Suprapubic skin (tissue), 4 donors: Measurements from ENCODE around the gene KIF5C. TPM values are rescaled to one million over a fixed set of nuclear protein-coding genes. Genes with fewer than 3 reads are reported as not detected.

Source experiments
- DNase-seq, 2 donors: peaks; one replicate each; pipeline ENCODE4 v3.0.0-alpha.2; 2019; ENCODE audit warnings: low spot score in 2 of 2
- H3K27ac ChIP-seq: fragments of 200-600 bp; sonication (generic); one replicate; pipeline ENCODE4 v1.5.1; 2019
- H3K27me3 ChIP-seq: fragments of 200-600 bp; sonication (generic); one replicate; pipeline ENCODE4 v1.5.1; 2019
- H3K36me3 ChIP-seq: fragments of 200-600 bp; sonication (generic); one replicate; pipeline ENCODE4 v1.5.1; 2019
- H3K4me1 ChIP-seq: fragments of 200-600 bp; sonication (generic); one replicate; pipeline ENCODE4 v1.5.1; 2019
- H3K4me3 ChIP-seq: fragments of 200-600 bp; sonication (generic); one replicate; pipeline ENCODE4 v1.5.1; 2019; ENCODE audit warnings: mild to moderate bottlenecking
- H3K9me3 ChIP-seq: fragments of 200-600 bp; sonication (generic); one replicate; pipeline ENCODE4 v1.5.1; 2019
- EP300 ChIP-seq: sonication (generic); formaldehyde crosslinking; IDR thresholded peaks from one replicate; pipeline ENCODE4 v1.6.1; 2017; ENCODE audit warnings: antibody characterized with exemption
- POLR2A ChIP-seq, 2 donors: fragments of 450-650 bp; IDR thresholded peaks; one replicate each; pipeline ENCODE4 v1.6.1; 2017; ENCODE audit warnings: antibody characterized with exemption in 2 of 2, mild to moderate bottlenecking in 2 of 2, moderate library complexity in 2 of 2
- POLR2AphosphoS5 ChIP-seq, 3 donors: sonication (generic); formaldehyde crosslinking; IDR thresholded peaks; one replicate each; pipeline ENCODE4 v1.6.1; 2017; ENCODE audit warnings: antibody characterized with exemption in 3 of 3
- WGBS: methylation state at CpG from one replicate; pipeline ENCODE4 v1.1.5; 2018; 5-methylcytosine and 5-hydroxymethylcytosine counted together
- total RNA-seq, 4 donors: library from RNA; depleted of rRNA; stranded (reverse); fragments of >200 nt; gene quantifications; one replicate each; pipeline ENCODE4 v1.1.0, GENCODE V29; 2016
- TF ChIP-seq, protein P1 (sequence below), 2 donors: fragments of 200-600 bp in 1 of 2; fragments of 450-650 bp in 1 of 2; sonication (generic) in 1 of 2; IDR thresholded peaks; one replicate each; pipeline ENCODE4 v1.5.1; 2016 to 2019; ENCODE audit warnings: antibody characterized with exemption in 2 of 2, mild to moderate bottlenecking in 1 of 2, moderate library complexity in 1 of 2

The KIF5C gene
- total RNA-seq, 4 donors from 2014 or later = 0.30 to 3.2 (median 1.5) TPM

DNA sequence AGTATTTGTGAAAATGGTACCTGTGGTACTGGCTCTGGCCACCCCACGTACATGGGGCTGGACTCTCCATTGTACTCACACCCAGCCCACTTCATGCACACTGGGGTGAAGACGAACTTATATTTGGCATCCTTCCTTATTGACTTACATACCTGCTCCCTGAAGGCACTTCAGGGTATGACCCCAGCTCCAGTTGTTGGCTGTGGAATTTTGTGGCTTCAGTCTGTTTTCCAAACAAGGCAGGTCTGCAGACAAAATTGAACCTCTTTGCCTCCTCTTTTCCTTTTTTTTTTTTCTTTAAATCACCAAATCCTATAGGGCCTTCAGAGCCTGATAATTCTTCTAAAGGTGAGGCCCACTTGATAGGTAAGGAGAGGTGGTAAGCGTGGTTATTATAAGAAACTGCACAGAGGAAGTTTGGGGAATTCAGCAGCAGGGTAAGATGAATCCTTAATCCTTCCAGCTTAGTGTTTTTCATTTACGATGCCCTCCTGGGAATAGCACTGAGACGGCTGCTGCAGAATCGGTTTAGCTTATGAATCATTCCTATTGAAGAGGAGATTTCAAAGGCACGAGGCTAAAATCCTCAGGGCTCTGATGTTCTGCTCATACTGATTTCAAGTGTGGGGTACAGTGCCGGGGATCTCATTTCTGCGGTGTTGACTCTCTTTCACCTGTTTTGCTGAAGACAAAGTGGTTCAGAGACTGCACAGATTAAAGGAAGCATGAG lies 55.2 kb downstream of the KIF5C start:
- WGBS = 60% methylated on average over 9 of the region's 9 CpGs
- H3K4me1 ChIP-seq = no peaks in the 10 kb centered on the region

DNA sequence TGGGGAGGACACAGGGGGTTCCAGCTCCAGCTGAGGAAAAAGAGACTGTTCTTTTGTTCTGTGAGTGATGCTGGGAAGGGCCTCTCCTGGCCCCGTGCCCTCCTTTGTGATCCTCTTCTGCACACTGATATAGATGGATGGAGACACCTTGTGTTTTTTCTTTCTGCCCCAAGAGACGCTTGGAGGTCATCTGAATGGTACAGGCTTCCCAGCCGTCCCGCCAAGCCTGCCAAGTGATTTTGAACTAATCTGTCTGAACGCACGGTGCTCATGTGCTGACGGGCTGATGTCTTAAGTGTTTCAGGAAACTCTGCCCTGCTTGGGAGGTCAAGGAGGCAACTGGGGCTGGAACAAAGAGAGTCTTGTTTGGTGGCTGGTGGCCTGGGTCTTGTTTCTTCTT lies 57.5 kb downstream of the KIF5C start:
- Histone ChIP-seq H3K9me3 (no peaks in the 10 kb centered on the region), H3K4me3 (no peak overlapping the region), H3K36me3 (no peaks in the 10 kb centered on the region), H3K27me3 (peaks cover 3% of the 10 kb centered on the region), H3K27ac (no peak overlapping the region), H3K4me1 (no peaks in the 10 kb centered on the region)
- WGBS = 78% methylated on average over 7 of the region's 7 CpGs
- TF ChIP-seq, protein P1, sequence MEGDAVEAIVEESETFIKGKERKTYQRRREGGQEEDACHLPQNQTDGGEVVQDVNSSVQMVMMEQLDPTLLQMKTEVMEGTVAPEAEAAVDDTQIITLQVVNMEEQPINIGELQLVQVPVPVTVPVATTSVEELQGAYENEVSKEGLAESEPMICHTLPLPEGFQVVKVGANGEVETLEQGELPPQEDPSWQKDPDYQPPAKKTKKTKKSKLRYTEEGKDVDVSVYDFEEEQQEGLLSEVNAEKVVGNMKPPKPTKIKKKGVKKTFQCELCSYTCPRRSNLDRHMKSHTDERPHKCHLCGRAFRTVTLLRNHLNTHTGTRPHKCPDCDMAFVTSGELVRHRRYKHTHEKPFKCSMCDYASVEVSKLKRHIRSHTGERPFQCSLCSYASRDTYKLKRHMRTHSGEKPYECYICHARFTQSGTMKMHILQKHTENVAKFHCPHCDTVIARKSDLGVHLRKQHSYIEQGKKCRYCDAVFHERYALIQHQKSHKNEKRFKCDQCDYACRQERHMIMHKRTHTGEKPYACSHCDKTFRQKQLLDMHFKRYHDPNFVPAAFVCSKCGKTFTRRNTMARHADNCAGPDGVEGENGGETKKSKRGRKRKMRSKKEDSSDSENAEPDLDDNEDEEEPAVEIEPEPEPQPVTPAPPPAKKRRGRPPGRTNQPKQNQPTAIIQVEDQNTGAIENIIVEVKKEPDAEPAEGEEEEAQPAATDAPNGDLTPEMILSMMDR (IDR thresholded peaks at IDR 0.05) = no peak
- TF ChIP-seq POLR2A (IDR thresholded peaks at IDR 0.05) (no peak), POLR2AphosphoS5 (IDR thresholded peaks at IDR 0.05) (no peak), EP300 (no peak)
- no peak for DNase-seq

More for the DNA sequence above, 55.2 kb downstream of the KIF5C start:
- no peak overlapping the region for H3K27ac ChIP-seq
- peaks cover 3% of the 10 kb centered on the region for H3K27me3 ChIP-seq
- no peak for DNase-seq
- no peak for TF ChIP-seq EP300
- no peak for TF ChIP-seq POLR2AphosphoS5 (IDR thresholded peaks at IDR 0.05)
- TF ChIP-seq POLR2A (IDR thresholded peaks at IDR 0.05) = no peak
- TF ChIP-seq, protein P1 (IDR thresholded peaks at IDR 0.05) = no peak
- H3K9me3 ChIP-seq = no peaks in the 10 kb centered on the region
- no peaks in the 10 kb centered on the region for H3K36me3 ChIP-seq
- H3K4me3 ChIP-seq = no peak overlapping the region

GRCh38 chr2:148933456-148933855 lies 58.4 kb downstream of the KIF5C start:
- WGBS = 94% methylated on average over 7 of the region's 7 CpGs
- peaks cover 3% of the 10 kb centered on the region for H3K27me3 ChIP-seq
- H3K4me3 ChIP-seq = no peak overlapping the region
- no peaks in the 10 kb centered on the region for H3K9me3 ChIP-seq
- H3K4me1 ChIP-seq = no peaks in the 10 kb centered on the region
- H3K27ac ChIP-seq = no peak overlapping the region
- H3K36me3 ChIP-seq = no peaks in the 10 kb centered on the region
- no peak for DNase-seq
- TF ChIP-seq POLR2A (IDR thresholded peaks at IDR 0.05) (no peak), EP300 (no peak), POLR2AphosphoS5 (IDR thresholded peaks at IDR 0.05) (no peak)
- TF ChIP-seq, protein P1 (IDR thresholded peaks at IDR 0.05) = no peak

GRCh38 chr2:148935791-148936190 lies 60.8 kb downstream of the KIF5C start:
- H3K4me3 ChIP-seq = no peak overlapping the region
- no peak overlapping the region for H3K27ac ChIP-seq
- no peaks in the 10 kb centered on the region for H3K4me1 ChIP-seq
- no peak for DNase-seq
- no peaks in the 10 kb centered on the region for H3K36me3 ChIP-seq
- WGBS = 58% methylated on average over 5 of the region's 5 CpGs
- no peak for TF ChIP-seq POLR2A (IDR thresholded peaks at IDR 0.05)
- H3K9me3 ChIP-seq = no peaks in the 10 kb centered on the region
- H3K27me3 ChIP-seq = peaks cover 3% of the 10 kb centered on the region

GRCh38 chr2:148936857-148937450 lies 61.9 kb downstream of the KIF5C start:
- WGBS = 75% methylated on average over 8 of the region's 8 CpGs
- H3K36me3 ChIP-seq = no peaks in the 10 kb centered on the region
- H3K4me3 ChIP-seq = no peak overlapping the region
- TF ChIP-seq, protein P1 (IDR thresholded peaks at IDR 0.05) = no peak
- no peak for TF ChIP-seq POLR2A (IDR thresholded peaks at IDR 0.05)
- no peak for TF ChIP-seq EP300
- no peak for TF ChIP-seq POLR2AphosphoS5 (IDR thresholded peaks at IDR 0.05)
- peaks cover 3% of the 10 kb centered on the region for H3K27me3 ChIP-seq
- no peak overlapping the region for H3K27ac ChIP-seq
- no peaks in the 10 kb centered on the region for H3K4me1 ChIP-seq
- no peaks in the 10 kb centered on the region for H3K9me3 ChIP-seq
- no peak for DNase-seq
